Activated CD4-positive, alpha-beta T cell treated with anti-CD3 and anti-CD28 coated beads, Interleukin-2, Interleukin-4, amounts not matched to agents 100 ng/mL and 50 ng/mL, durations not matched to agents 16 hours and 8 hours (primary cell): ENCODE results near the gene TSPAN32.

Experiments used
- DNase-seq: peaks from one replicate; pipeline ENCODE4 v3.0.0-alpha.2; 2020; ENCODE audit warnings: low spot score

The TSPAN32 gene, protein sequence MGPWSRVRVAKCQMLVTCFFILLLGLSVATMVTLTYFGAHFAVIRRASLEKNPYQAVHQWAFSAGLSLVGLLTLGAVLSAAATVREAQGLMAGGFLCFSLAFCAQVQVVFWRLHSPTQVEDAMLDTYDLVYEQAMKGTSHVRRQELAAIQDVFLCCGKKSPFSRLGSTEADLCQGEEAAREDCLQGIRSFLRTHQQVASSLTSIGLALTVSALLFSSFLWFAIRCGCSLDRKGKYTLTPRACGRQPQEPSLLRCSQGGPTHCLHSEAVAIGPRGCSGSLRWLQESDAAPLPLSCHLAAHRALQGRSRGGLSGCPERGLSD

GRCh38 chr11:2301631-2302305, at the start of gene TSPAN32, which contains the start of gene C11orf21:
TSS of gene TSPAN32 (plus strand) at chr11:2302013. CDS start at chr11:2302150, 137 bp downstream.
TSS of gene C11orf21 (minus strand) at chr11:2301918. CDS start at chr11:2301808, 110 bp downstream.
- DNase-seq, result peak; percentile 73

DNA sequence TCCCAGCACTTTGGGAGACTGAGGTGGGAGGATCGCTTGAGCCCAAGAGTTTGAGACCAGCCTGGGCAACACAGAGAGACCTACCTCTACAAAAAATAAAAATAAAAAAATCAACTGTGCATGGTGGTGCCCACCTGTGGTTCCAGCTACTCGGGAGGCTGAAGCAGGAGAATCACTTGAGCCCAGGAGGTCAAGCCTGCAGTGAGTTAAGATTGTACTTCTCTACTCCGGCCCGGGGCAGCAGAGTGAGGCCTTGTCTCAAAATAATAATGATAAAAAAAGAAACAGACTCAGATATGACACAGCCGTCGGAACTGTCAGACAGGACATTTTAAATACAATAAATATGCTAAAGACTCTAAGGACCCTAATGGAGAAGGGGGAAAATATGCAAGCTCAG, 49.8 kb upstream of the TSPAN32 start:
- DNase-seq, result no peak

- DNase-seq, result no peak
These were observed 45.4 kb upstream of the TSPAN32 start for GRCh38 chr11:2256293-2256913.

GRCh38 chr11:2256951-2257700, 44.7 kb upstream of the TSPAN32 start:
- DNase-seq, result no peak

DNA sequence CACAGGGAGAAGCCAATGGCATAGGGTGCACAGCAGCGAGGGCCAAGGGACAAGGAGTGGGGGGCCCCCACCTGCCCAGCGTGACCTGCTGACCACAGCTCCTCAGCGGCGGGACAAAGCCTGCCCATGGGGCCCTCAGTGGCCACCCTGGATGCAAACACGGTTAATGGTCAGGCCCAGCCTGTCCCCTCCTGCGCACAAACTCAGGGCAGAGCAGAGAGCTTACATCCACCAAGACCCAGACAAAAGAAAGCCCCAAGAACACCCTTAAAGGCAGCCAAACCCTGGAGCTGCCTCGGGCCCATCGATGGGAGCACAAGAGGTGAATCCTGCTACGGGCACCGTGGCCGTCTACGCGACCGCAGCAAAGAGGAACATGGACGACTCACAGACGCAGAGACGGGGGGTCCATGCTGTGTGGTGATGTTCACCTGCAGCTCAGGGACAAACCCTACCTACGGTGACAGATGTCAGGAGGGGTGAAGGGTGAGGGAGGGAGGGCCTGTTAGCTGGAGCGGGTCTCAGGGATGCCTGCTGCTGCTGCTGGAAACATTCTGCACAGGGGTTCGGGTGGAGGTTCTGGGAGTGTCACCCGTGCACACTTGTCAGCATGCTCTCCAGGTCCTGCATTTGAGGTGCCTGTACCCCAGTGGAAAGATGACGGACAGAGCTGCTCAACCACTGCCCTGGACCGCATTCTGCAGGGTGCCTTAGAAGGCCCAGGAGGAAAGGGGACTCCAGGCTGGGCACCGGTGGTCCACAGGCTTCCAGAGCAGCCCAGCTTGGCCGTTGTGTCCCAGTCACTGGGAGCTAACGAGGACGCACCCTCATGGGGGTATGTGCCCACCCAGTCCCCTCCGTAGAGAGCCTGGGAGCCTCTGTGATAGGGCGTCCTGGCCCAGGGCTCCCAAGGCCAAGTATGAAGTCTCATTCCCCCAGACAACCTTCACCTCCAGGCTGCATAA, 43.0 kb upstream of the TSPAN32 start:
- DNase-seq, result no peak

- no peak for DNase-seq
These were observed 42.4 kb upstream of the TSPAN32 start for GRCh38 chr11:2259466-2259830.

DNA sequence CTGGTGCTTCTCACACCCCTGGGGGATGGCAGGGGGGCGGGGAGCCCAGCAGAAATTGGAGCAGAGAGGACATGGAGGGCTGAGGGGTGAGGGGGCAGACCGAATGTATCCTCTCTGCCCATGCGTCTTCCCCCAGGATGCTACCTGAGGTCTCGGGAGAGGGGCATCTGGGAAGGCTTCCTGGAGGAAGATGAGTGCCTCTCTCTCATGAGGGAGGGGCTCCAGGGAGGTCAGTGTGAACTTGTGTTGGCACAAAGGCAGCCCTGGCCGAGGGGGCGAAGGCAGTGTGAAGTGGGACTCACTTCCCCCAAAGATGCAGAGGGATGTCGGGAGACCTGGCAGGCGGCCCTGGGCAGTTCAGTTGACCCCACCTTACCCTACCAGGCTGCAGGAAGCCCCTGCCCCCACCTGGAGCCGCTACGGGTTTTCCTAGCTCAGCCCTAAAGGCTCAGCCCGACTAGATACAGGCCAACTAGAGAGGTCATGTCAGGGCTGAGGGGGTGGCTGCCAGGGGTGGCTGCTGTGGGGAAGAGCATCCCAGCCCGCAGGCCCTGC, 41.8 kb upstream of the TSPAN32 start:
- DNase-seq, result no peak

DNA sequence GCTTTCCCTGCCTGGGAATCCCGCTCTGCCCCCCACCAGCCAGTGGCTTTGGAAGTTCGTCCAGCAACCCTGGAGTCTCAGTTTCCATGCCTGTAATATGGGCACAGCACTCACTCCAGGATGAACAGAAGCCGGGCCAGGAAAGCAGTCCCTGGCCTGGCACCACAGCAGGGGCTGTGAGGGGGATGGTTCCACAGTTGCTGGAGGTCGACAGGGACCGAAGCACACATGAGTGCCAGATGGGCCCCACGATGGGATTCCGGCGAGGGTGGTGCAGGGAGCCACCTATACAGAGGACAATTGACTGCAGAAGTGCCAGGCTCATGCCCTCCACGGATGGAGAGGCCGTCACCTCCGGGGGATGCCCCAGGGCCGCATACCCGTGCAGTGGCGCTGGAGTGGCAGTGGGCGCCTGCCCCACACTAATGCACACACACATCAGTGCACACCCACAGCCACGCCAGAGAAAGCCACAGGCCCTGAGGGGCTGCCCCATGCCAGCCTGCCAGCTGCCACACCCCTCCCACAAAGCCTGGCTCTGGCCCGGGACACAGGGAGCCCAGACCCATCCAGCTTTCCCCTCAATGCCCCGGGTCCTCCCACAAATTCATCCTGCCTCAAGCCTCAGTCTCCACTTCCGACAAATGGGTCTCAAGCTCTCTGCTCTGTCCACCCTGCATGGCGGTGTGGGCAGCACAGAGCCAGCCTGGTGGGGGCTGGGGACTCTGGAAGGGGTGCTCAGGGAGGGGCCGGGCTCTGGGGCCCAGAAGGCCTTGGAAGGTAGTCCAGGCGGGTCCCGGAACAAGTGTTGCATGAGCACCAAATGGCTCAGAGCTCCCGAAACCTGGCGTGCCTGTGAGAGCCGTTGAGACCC, 41.1 kb upstream of the TSPAN32 start:
- DNase-seq, result no peak

DNA sequence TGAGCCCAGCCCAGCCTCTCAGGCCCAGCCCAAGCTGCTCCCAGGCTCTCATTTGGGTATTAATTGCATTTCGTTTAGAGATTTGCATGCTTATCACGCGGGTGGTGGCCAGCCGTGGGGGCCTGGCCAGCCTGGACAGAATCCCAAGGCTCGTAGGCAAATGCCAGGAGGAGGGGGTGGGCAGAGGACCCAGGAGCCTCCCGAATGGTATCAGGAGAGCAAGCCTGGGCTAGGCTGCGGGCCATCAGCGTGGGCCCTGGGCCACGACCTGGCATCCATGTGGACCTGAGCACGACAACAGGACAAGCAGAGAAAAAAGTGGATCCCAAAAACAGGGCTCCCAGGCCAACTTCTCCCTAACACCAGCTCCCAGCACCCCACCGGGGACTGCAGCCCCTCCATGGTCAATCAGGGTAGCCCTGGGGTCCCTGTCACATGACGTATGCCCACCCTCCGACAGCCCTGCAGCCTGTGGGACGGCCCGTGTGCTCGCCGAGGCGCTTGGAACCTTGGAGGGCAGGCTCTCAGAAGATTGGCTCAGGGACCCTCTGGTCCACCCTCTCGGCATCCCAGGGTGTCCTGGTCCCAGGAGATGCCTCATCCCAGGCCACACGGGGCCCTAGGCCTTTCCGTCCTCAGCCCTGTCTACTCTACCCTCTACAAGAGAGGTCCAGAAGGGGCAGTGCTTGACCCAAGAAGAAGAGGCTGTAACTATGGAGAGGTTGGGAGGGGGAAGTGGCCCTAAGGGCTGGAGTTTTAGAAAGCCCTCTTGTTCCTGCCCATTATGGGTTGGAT, 40.2 kb upstream of the TSPAN32 start:
- DNase-seq, result no peak

- DNase-seq, result no peak
These were observed 39.3 kb upstream of the TSPAN32 start for GRCh38 chr11:2262301-2263070.

DNA sequence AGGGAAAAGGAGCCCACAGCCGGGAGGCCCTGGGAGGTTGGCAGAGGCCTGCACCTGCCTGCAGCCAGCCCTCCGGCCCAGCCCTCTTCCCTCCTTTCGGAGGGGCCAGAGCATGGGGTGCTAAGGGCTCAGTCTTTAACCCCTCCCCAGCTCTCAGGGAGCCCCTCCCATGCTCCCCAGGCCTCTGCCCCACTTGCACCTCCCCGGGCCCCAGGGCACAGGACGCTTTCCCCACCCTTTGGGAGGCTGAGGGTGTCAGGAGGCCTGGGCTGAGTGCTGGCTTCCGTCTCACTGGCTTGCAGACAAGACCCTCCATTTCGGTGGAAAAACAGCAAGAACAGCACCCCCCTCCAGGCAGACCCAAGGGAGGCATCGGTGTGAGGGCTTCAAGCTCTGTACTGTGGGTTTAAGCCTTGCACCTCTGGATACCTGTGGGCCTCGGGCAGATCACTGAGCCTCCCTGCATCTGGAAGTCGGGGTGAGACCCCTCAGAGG, 38.7 kb upstream of the TSPAN32 start:
- no peak for DNase-seq

DNA sequence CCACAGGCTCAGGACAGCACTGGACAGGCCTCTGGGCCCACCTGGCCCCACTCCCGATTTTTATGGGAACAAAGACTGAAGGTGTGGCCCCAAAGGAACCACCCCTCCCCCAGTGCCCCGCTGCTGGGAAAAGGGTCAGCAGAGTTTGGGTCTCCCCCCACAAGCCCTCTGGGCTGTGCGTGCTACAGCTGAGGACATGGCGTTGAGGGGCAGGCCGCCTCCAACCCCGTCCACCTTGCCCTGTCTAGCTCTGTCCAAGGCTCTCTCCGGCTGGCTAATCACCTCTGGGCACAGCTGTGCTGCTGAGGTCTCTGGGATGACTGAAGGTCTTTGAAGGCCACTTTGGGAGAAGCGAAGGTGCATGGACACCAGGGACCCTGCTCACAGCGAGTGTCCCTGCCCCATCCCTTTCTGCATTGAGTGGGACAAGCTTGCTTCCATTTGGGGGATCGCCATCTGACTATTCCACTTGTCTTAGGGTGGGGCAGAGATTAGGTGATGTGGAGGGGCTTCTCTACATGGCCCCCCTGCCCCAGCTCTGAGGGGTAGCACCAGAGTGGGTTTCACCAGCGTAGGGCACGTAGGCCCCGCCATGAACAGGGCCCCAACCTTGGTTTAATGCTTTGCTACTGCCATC, 38.0 kb upstream of the TSPAN32 start:
- no peak for DNase-seq

DNA sequence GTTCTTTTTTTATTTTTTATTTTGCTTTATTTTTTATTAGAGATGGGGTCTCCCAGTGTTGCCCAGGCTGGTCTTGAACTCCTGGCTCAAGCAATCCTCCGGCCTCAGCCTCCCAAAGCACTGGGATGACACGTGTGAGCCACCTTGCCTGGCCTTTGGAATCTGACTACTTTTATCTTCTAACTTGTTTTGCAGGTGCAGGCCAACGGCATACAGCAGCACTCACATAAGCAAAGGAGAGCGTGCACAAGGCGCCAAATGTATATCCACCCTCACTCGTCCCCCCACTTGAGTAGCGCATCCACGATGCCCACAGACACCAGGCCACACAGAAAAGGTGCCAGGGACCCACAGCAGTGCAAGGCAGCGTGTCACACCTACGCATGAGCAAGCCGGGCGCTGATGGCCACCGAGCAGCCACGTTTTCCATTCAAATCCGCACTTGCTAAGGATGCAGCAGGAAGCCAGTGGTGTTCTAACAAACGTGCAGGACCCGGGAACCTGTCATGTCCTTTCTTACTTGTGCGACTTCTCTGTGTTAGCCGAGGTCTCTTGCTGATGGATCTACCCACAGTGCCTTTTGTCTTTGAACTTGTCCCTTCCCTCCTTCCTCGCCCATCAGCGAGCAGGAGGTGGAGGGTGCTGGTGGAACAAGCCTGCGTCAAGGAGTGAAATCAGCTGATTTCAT, 37.3 kb upstream of the TSPAN32 start:
- no peak for DNase-seq

DNA sequence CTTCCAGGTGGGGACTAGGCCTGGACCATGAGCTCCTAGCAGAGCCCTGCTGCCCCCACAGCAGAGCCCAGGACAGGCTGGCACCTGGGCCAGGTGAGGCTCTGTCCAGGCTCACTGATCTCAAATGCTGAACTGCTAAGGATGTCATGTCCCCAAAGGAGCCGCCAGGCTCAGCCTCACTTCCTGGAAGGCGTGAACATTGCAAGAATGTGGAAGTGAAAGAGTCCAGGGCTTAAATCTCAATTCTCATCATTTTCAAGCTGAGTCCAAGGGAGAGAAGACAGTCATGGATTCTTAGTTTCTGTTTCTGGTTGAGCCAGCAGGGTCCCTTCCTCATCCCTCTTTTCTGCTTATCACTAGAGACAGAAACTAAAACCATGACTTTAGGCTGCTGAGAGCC, 36.4 kb upstream of the TSPAN32 start:
- peak; percentile 52 for DNase-seq

- no peak for DNase-seq
These were observed 35.8 kb upstream of the TSPAN32 start for GRCh38 chr11:2265854-2266585.

DNA sequence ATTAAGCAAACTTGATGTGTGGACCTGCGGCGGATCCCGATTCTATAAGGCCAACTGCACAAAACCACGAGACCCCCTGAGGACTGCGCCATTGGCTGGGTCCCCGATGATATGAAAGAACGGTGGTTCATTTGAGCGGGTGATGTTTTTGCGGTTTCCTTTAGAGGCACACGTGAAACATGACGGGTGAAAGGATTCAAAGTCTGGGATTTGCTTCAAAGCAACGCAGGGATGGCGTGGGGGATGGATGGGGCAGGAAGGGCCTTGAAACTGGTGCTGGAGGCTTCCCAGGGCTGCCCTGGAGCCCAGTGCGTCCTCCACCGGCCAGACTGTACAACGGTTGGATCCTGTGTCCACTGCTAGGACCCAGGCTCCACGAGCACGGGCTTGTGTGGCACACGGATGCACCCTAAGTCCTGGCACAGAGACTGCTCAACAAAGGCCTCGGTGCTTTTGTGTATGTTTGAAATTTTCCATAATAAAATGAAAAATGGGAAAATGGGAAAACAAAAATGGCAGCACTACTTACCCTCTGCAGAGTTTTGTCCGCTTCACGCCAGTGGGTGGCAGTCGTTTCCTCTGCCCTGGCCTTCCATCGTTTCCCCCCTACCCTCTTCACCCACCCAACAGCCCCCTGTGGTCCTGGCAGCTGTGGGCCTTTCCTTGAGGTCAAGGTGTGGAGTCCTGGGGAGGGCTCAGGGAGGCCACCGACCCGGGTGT, 35.1 kb upstream of the TSPAN32 start:
- DNase-seq, result no peak
